H1 (cell line): ENCODE data around the gene DPEP1. TPM values are rescaled to one million over a fixed set of nuclear protein-coding genes. Genes with fewer than 3 reads are reported as not detected.

Experiments
- EGR1 ChIP-seq: IDR thresholded peaks from 2 replicates; pipeline ENCODE4 v1.6.1; 2011; ENCODE audit warnings: low read depth, low read length, borderline replicate concordance
- polyA plus RNA-seq, 7 experiments: library from polyadenylated mRNA; depleted of rRNA in 3 of 7; stranded (reverse) in 5 of 7; unstranded in 2 of 7; fragments of >200 nt in 5 of 7; fragments of 200-250 nt in 2 of 7; gene quantifications; 1 replicate in 5 of 7; 2 replicates in 1 of 7; 4 replicates in 1 of 7; pipeline versions ENCODE4 v1.2.1 to v1.2.3, GENCODE V29; 2011 to 2013; ENCODE audit warnings: missing spikeins in 2 of 7, mixed read lengths in 2 of 7
- total RNA-seq: library from RNA; stranded (reverse); fragmentation: NEBNext Ultra II Directional; extraction: Animal tissue kit (Norgen Biotek cat#: 25700); gene quantifications from 2 replicates; pipeline ENCODE4 v1.2.1, GENCODE V29; 2021

DPEP1 gene
- total and polyA plus RNA-seq, 2 of the 8 experiments (the other 6 are each of a cell fraction or from before 2014, with no cell fraction given) = 2.8 to 3.1 TPM

DNA sequence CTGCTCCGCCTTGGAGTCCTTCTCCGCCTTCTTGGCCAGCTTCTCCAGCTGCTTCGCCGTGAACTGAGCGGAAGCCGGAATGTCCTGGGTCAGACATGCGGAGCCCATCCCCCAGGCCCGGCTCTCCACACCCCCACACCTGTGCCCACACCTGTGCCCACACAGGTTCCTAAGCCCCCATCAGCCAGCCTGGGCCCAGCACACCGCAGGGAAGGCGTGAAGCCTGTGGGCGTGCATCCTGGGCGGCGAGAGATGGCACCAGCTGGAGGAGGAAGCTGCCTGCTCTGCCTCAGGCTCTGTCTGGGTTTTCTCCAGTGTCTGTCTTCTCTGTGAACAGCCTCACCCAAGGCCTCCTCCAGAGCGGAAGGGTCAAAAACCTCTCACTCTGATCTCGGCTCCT is 38.1 kb downstream of the DPEP1 start (continued):
- TF ChIP-seq EGR1 = no peak
- TF ChIP-seq, all 59 proteins: peak for 0
